B cell (primary cell): ENCODE data around the gene TSPOAP1. TPM values are rescaled to one million over a fixed set of nuclear protein-coding genes. Genes with fewer than 3 reads are reported as not detected.

ENCODE experiments used
- ATAC-seq: fragments of 200-7000 bp; cut with Tn5 transposase; one replicate; pipeline ENCODE4 v1.10.0; 2021; ENCODE audit warnings: low read depth, mild to moderate bottlenecking, moderate number of reproducible peaks, moderate library complexity
- CTCF ChIA-PET: fragments of 350-600 bp; sonication (Branson Sonifier 250); formaldehyde crosslinking; loops from one replicate; lab custom pipeline; 2021; ENCODE audit warnings: antibody characterized with exemption, inconsistent platforms; lab: Charles Lee
- POLR2A ChIA-PET: fragments of 350-600 bp; sonication (Branson Sonifier 250); formaldehyde crosslinking; loops from one replicate; lab custom pipeline; 2021; ENCODE audit warnings: antibody characterized with exemption; lab: Charles Lee
- DNase-seq: peaks from one replicate; pipeline ENCODE4 v3.0.0; 2013
- H2AFZ ChIP-seq: 2 replicates; pipeline ENCODE4 v1.6.1; 2012; ENCODE audit warnings: mild to moderate bottlenecking, low read depth, low read length; ENCODE audit not compliant: insufficient read depth, poor library complexity, severe bottlenecking
- H3K27ac ChIP-seq, 2 donors: 1 replicate in 1 of 2; 2 replicates in 1 of 2; pipeline ENCODE4 v1.5.1; 2012 to 2013; ENCODE audit warnings: low read length in 2 of 2, mild to moderate bottlenecking in 2 of 2, moderate library complexity in 1 of 2
- H3K27me3 ChIP-seq, 4 experiments: fragments of 200-600 bp in 1 of 4; sonication (generic) in 1 of 4; replicated peaks in 1 of 4; 1 replicate in 2 of 4; 2 replicates in 2 of 4; pipeline versions ENCODE4 v1.6.1 to v1.7.0; 2013 to 2016; ENCODE audit warnings: low read length in 3 of 4, mild to moderate bottlenecking in 2 of 4, mixed read lengths in 1 of 4, moderate library complexity in 1 of 4; ENCODE audit not compliant: insufficient read depth in 4 of 4, control insufficient read depth in 3 of 4; ENCODE audit errors: control extremely low read depth in 1 of 4
- H3K36me3 ChIP-seq, 2 experiments: replicated peaks in 1 of 2; 1 replicate in 1 of 2; 2 replicates in 1 of 2; pipeline versions ENCODE4 v1.6.1 to v1.7.1; 2013; ENCODE audit warnings: low read length in 1 of 2; ENCODE audit not compliant: insufficient read depth in 2 of 2, control insufficient read depth in 1 of 2; ENCODE audit errors: control extremely low read depth in 1 of 2, extremely low read depth in 1 of 2
- H3K4me1 ChIP-seq, 2 donors: fragments of 200-600 bp in 1 of 2; sonication (generic) in 1 of 2; 1 replicate in 1 of 2; 2 replicates in 1 of 2; pipeline versions ENCODE4 v1.5.1 to v1.6.1; 2013 to 2017; ENCODE audit warnings: low read length in 2 of 2; ENCODE audit not compliant: control insufficient read depth in 2 of 2, insufficient read depth in 2 of 2
- H3K4me2 ChIP-seq: replicated peaks from 2 replicates; pipeline ENCODE3; 2012; ENCODE audit warnings: mild to moderate bottlenecking, low read depth, low read length; ENCODE audit not compliant: poor library complexity, severe bottlenecking
- H3K4me3 ChIP-seq, 5 experiments: fragments of 200-600 bp in 1 of 5; sonication (generic) in 1 of 5; 1 replicate in 3 of 5; 2 replicates in 2 of 5; pipeline versions ENCODE4 v1.5.1 to v1.7.0; 2011 to 2016; ENCODE audit warnings: low read length in 4 of 5, mild to moderate bottlenecking in 4 of 5, low read depth in 2 of 5, control low read depth in 1 of 5, moderate library complexity in 1 of 5; ENCODE audit not compliant: insufficient read depth in 1 of 5; ENCODE audit errors: control extremely low read depth in 1 of 5, extremely low read depth in 1 of 5
- H3K79me2 ChIP-seq: fragments of 200-600 bp; sonication (generic); one replicate; pipeline ENCODE4 v1.6.0; 2016; ENCODE audit warnings: low read length; ENCODE audit not compliant: control insufficient read depth, insufficient read depth
- H3K9ac ChIP-seq: fragments of 200-600 bp; sonication (generic); 2 replicates; pipeline ENCODE4 v1.6.1; 2017; ENCODE audit warnings: mild to moderate bottlenecking, low read length, moderate library complexity
- H3K9me3 ChIP-seq, 3 donors: one replicate each; pipeline versions ENCODE4 v1.6.1 to v1.7.1; 2013; ENCODE audit warnings: low read length in 2 of 3; ENCODE audit not compliant: control insufficient read depth in 2 of 3, insufficient read depth in 1 of 3; ENCODE audit errors: control extremely low read depth in 1 of 3
- H4K20me1 ChIP-seq: 2 replicates; pipeline ENCODE4 v1.6.0; 2012; ENCODE audit warnings: mild to moderate bottlenecking, low read length; ENCODE audit not compliant: insufficient read depth, control insufficient read depth, poor library complexity, severe bottlenecking
- H3K27ac Mint-ChIP-seq: one replicate; pipeline ENCODE4 v1.8.0; 2021; ENCODE audit warnings: mixed read lengths
- H3K27me3 Mint-ChIP-seq: one replicate; pipeline ENCODE4 v1.8.0; 2021; ENCODE audit warnings: mixed read lengths
- H3K4me1 Mint-ChIP-seq: one replicate; pipeline ENCODE4 v1.8.0; 2021; ENCODE audit warnings: mixed read lengths
- H3K4me3 Mint-ChIP-seq: one replicate; pipeline ENCODE4 v1.8.0; 2021; ENCODE audit warnings: mixed read lengths
- H3K9me3 Mint-ChIP-seq: one replicate; pipeline ENCODE4 v1.8.0; 2022; ENCODE audit warnings: mixed read lengths; ENCODE audit not compliant: insufficient read depth
- EZH2 ChIP-seq: IDR thresholded peaks from 2 replicates; pipeline ENCODE4 v1.6.1; 2012; ENCODE audit warnings: borderline replicate concordance, low read depth, mild to moderate bottlenecking, moderate library complexity, low read length; ENCODE audit not compliant: insufficient read depth, poor library complexity, severe bottlenecking
- WGBS: methylation state at CpG from one replicate; pipeline ENCODE4 v1.1.5; 2013; ENCODE audit warnings: missing lambda C conversion rate; ENCODE audit not compliant: insufficient coverage; 5-methylcytosine and 5-hydroxymethylcytosine counted together
- intact Hi-C: fragments of 100-400 bp; cut with micrococcal nuclease; formaldehyde crosslinking; loops from one replicate; pipeline ENCODE4 v1.10.0; 2022
- polyA plus RNA-seq: library from polyadenylated mRNA; depleted of rRNA; stranded (reverse); fragments of >200 nt; gene quantifications from 2 replicates; pipeline ENCODE4 v1.2.3, GENCODE V29; 2012
- total RNA-seq, 2 donors: library from RNA; stranded (reverse); fragments of 120-200 nt in 1 of 2; gene quantifications; 1 replicate in 1 of 2; 2 replicates in 1 of 2; pipeline versions ENCODE4 v1.2.3 to v1.2.4, GENCODE V29; 2013 to 2022
- TF ChIP-seq, protein P1 (sequence below): fragments of 200-600 bp; IDR thresholded peaks from one replicate; pipeline ENCODE4 v1.8.0; 2022; ENCODE audit warnings: antibody characterized with exemption, mild to moderate bottlenecking

Gene TSPOAP1
- total and polyA plus RNA-seq, 2 donors (not counting 1 experiment from before 2014, with no cell fraction given): 10.8 to 30.7 TPM

DNA sequence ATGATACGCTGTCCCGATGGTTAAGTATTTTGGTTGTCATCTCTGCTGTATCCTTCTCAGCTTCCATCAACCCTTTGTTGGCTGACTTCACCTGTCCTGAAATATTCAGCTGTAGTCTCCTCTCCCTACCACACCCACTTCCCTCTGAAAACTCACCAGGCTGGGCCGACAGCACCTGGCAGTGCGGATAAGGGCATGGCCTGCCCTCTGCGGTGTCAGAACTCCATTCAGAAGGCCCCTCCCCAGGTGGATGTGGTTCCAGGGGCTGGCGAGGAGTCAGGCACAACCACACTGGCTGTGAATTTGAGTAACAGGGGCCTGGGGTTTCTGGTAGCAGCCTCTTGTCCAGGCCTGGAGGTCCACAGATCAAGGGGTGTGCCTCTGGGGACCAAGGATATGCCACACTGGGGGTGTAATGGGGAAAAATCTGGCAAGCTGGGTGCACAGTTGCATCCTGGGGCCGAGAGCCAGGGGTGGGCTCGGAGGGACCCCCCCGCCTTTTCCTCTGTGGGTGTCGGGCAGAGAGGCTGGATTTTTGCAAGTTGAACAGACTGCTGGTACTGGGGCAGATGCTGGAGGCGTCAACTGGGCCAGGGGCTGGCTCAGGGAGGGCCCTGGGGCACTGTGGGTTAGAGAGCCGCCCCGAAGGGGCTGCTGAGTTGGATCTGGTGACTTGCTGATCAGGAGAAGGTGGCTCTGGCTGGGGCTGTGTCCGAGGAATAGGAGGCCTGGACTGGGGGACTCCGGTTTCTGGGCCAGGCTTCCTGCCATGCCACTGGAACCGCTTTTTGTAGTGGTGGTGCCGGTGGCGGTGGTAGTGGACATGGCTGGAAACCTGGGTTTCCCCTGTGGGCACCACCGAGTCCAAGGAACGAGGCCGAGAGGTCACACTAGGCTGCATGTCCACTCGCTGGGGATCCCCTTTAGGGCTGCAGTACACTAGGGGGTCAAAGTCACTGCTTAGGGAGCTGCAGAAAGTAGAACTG is 29.0 kb upstream of the TSPOAP1 start:
- H3K4me1 Mint-ChIP-seq: peaks cover 14% of the 10 kb centered on the region
- H3K4me3 Mint-ChIP-seq: no peak overlapping the region
- DNase-seq (no peak), ATAC-seq (no peak)
- TF ChIP-seq, protein P1, sequence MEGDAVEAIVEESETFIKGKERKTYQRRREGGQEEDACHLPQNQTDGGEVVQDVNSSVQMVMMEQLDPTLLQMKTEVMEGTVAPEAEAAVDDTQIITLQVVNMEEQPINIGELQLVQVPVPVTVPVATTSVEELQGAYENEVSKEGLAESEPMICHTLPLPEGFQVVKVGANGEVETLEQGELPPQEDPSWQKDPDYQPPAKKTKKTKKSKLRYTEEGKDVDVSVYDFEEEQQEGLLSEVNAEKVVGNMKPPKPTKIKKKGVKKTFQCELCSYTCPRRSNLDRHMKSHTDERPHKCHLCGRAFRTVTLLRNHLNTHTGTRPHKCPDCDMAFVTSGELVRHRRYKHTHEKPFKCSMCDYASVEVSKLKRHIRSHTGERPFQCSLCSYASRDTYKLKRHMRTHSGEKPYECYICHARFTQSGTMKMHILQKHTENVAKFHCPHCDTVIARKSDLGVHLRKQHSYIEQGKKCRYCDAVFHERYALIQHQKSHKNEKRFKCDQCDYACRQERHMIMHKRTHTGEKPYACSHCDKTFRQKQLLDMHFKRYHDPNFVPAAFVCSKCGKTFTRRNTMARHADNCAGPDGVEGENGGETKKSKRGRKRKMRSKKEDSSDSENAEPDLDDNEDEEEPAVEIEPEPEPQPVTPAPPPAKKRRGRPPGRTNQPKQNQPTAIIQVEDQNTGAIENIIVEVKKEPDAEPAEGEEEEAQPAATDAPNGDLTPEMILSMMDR: no peak
- TF ChIP-seq EZH2: no peak
- H3K9me3 ChIP-seq: no peaks in the 10 kb centered on the region
- 96% methylated on average over 19 of the region's 22 CpGs for WGBS
- no peaks in the 10 kb centered on the region for H4K20me1 ChIP-seq
- H3K4me1 ChIP-seq: peaks cover 9 to 13% of the 10 kb centered on the region in 2 donors
- H3K27me3 ChIP-seq: no peaks in the 10 kb centered on the region
- H3K27ac Mint-ChIP-seq: no peak overlapping the region
- no peaks in the 10 kb centered on the region for H3K27me3 Mint-ChIP-seq
- no peaks in the 10 kb centered on the region for H3K9me3 Mint-ChIP-seq
- no peak overlapping the region for H3K9ac ChIP-seq
- no peak overlapping the region for H3K4me3 ChIP-seq
- peaks cover 0 to 3% of the 10 kb centered on the region in 2 experiments for H3K36me3 ChIP-seq
- no peak overlapping the region for H2AFZ ChIP-seq
- no peak overlapping the region for H3K27ac ChIP-seq
- ChIA-PET CTCF (interaction anchor here (1.3 to 9.4 kb wide), 3 partner anchors 13 to 45 kb away, joined by 3 to 111 read pairs (median 3); no protein-coding TSS in a partner anchor), POLR2A (interaction anchor here (0.6 to 8.4 kb wide), 4 partner anchors 11 to 667 kb away, joined by 3 to 193 read pairs (median 5); no protein-coding TSS in a partner anchor)
- intact Hi-C loops: no loop called here
- H3K79me2 ChIP-seq: peaks cover 12% of the 10 kb centered on the region
- no peak overlapping the region for H3K4me2 ChIP-seq

DNA sequence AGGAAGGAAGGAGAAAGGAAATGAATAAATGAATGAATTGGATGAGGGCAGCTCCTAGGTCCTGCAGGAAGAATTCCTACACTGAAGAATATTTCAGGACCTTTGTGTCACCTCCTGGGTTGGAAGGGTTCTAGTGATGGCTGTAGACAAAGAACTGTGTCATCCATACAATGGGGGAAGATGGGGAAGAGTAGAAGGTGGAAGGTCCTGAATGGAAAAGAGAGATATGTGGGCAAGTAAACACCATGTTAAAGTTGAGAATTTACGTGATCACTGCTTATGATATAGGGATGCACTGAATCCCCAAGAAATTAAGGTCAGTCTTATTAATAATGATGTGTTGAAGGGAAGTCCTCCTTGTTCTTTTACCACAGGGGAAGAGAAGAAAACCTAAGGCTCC is 27.6 kb upstream of the TSPOAP1 start:
- no peak overlapping the region for H3K4me3 Mint-ChIP-seq
- H3K4me3 ChIP-seq: no peak overlapping the region
- no peak overlapping the region for H3K27ac Mint-ChIP-seq
- no peaks in the 10 kb centered on the region for H3K27me3 Mint-ChIP-seq
- POLR2A ChIA-PET: interaction anchor here (0.6 to 8.4 kb wide), 4 partner anchors 10 to 39 kb away, joined by 3 to 193 read pairs (median 3); no protein-coding TSS in a partner anchor
- TF ChIP-seq EZH2: no peak
- TF ChIP-seq, protein P1: no peak
- H3K9ac ChIP-seq: no peak overlapping the region
- 60% methylated on average over 1 of the region's 1 CpG for WGBS
- peaks cover 8% of the 10 kb centered on the region for H4K20me1 ChIP-seq
- no peaks in the 10 kb centered on the region for H3K9me3 Mint-ChIP-seq
- intact Hi-C loops: no loop called here
- no peak for DNase-seq
- H2AFZ ChIP-seq: no peak overlapping the region
- peaks cover 0 to 3% of the 10 kb centered on the region in 2 experiments for H3K36me3 ChIP-seq
- peaks cover 22% of the 10 kb centered on the region for H3K79me2 ChIP-seq
- no peak for ATAC-seq
- no peaks in the 10 kb centered on the region for H3K27me3 ChIP-seq
- H3K4me1 Mint-ChIP-seq: peaks cover 25% of the 10 kb centered on the region
- H3K27ac ChIP-seq: no peak overlapping the region
- H3K9me3 ChIP-seq: no peaks in the 10 kb centered on the region
- no peak overlapping the region for H3K4me2 ChIP-seq
- CTCF ChIA-PET: interaction anchor here (0.6 to 9.4 kb wide), 5 partner anchors 13 to 52 kb away, joined by 3 to 111 read pairs (median 3); no protein-coding TSS in a partner anchor
- H3K4me1 ChIP-seq: peaks cover 13 to 22% of the 10 kb centered on the region in 2 donors
